ENCODE measurements around the gene ZNF582.

ZNF582 gene
- total RNA-seq: 1.8 to 5.5 (median 4.2) reads per million in 4 donors

DNA sequence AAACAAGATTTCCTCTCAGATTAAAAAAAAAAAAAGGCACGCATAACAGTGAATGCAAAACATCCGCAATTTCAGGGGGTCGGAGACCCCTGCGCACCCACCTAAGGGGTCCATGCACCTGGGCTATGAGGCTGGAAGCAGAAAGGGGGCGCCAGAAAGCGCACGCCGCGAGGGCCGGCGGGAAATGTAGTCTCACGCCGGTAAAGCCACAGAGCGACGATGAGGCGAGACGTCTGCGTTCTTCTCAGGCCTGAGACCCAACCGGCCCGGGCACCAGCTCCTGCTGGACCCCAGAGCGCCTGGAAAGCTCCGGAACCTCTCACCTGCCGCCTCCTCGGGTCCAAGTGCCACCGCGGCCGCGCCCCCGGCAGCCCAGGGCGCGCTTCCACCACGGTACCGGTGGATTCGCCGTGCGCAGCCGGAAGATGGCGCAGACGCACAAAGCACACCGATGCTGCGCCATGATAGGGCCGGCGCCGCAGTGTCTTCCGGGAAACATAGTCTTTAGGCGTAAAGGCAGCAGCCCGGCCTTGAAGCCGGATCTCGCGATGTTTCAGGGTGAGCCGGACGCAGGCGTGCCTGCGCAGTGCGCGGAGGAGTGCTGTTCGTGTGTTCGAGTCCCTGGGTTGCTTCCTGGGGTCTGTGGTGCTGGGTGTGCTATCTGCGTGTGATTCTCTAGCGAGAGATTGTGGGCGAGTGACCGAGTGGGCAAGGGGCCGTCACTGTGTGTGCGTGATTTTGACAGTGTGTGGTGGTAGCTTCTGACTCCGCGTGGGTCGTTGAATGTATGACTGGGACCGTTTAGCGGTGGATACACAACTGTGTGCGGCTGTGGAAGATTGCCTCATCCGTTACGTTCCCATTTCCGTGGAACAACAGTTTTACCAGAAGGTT is at the start of gene ZNF582:
TSS of gene ZNF582 (minus strand) at position 416 of the 894 bp plus-strand sequence. CDS start 1,782 bp downstream, outside the sequence.
- DNase-seq: peak; percentile 81 to 92 (median 87)

DNA sequence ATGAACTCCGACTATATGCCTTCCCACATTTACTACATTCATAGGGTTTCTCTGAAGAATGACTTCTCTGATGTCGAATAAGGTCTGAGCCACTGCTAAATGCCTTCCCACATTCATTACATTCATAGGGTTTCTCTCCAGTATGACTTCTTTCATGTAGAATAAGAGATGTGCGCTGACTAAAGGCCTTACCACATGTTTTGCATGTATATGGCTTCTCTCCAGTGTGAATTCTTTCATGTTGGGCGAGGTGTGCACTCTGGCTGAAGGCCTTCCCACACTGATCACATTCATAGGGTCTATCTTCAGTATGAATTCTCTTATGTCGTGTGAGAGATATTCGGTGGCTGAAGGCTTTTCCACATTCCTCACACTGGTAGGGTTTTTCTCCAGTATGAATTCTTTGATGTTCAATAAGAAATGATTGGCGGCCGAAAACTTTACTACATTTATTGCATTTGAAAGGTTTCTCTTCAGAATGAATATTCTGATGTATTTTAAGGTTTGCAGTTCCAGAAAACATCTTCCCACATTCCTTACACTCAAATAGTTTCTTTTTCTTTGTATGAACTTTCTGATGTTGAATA is 48.0 kb upstream of the ZNF582 start:
- no peak for DNase-seq

DNA sequence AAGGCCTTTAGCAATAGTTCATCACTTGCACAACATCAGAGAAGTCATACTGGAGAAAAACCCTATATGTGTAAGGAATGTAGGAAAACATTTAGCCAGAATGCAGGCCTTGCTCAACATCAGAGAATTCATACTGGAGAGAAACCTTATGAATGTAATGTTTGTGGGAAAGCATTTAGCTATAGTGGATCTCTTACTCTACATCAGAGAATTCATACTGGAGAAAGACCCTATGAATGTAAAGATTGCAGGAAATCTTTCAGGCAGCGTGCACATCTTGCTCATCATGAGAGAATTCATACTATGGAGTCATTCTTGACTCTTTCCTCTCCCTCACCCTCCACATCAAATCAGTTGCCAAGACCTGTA is 30.6 kb upstream of the ZNF582 start:
- no peak for DNase-seq

DNA sequence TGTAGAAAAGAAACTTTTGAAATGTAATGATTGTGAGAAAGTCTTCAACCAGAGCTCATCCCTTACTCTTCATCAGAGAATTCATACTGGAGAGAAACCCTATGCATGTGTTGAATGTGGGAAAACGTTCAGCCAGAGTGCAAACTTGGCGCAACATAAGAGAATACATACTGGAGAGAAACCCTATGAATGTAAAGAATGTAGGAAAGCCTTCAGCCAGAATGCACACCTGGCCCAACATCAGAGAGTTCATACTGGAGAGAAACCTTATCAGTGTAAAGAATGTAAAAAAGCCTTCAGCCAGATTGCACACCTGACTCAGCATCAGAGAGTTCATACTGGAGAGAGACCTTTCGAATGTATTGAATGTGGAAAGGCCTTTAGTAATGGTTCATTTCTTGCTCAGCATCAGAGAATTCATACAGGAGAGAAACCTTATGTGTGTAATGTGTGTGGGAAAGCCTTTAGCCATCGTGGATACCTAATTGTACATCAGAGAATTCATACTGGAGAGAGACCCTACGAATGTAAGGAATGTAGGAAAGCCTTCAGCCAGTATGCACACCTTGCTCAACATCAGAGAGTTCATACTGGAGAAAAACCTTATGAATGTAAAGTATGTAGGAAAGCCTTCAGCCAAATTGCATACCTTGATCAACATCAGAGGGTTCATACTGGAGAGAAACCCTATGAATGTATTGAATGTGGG is 30.1 kb upstream of the ZNF582 start:
- no peak for DNase-seq

DNA sequence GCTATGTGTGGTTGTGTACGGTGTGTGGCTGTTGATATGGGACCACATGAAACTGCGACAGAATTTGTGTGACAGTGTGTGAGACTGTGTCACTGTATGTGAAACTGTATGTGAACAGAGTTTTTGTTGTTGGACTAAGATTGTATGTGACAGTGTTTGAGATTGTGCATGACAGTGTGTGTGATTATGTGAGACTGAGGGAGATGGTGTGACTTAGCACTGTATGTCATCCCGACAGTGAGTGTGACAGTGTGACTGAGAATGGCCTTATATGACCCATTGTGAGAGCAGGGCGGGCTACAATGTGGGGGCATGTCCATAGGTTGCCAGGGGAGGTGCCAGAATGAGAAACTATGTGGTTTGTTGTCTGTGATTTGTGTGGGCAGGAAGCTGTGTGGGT is 11.7 kb upstream of the ZNF582 start:
- no peak for DNase-seq

DNA sequence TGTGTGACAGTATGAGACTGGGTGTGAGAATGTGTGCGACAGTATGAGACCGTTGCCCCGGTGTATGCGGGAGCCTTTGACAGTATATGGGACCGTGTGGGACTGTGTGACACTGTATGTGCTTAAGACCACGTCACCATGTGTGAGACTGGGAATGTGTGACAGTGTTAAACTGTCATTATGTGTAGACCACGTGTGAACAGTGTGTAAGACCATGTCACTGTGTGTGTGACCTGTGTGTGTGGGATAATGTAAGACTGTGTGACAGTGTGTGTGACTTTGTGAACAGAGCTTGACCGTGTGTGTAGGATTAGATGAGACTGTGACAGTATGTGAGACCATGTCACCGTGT is 11.3 kb upstream of the ZNF582 start:
- no peak for DNase-seq

DNA sequence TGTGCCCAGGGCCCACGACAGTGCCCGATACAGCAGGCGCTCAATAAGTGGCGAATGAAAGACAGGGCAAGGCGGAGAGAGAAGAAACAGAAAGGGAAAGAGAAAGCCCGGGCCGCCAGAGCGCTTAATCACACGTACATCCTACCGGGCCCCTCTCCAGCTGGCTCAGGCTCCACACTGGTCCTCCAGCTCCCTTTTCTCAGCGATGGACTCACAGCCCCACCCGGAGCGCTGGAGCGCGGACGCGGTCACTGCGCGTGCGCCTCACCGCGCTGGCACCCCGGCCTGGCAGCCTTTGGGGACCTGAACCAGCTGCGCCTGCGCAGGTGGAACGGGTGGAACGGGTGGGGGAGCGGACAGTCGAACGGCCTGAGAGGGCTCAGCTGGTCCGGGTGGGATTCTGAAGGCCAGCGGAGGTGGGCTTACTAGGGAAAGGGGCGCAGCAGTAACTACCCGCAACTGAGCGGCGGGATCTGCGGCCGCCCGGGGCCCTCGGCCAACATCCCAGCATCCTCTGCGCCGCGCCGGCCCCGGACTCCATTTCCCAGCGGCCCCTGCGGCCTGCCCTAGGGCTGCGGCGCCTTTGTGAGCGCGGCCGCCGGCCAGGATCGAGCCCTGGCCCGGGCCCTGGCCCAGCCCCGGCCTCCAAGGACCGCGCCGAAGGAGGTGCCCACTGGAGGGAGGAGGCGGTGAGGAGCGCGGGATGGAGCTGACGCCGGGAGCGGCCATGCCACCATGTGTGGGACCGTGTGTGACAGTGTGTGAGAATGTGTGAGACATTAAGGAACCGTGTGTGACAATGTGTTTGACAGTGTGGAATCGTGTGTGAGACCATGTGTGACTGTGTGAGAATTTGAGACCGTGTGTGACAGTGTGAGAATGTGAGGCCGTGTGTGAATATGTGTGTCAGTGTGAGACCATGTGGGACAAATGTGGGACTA is 10.7 kb upstream of the ZNF582 start, which contains the start of gene ZNF583:
TSS of gene ZNF583 (plus strand) at position 569 of the 941 bp plus-strand sequence. CDS start 2,783 bp downstream, outside the sequence.
- peak; percentile 77 to 92 (median 83) for DNase-seq

DNA sequence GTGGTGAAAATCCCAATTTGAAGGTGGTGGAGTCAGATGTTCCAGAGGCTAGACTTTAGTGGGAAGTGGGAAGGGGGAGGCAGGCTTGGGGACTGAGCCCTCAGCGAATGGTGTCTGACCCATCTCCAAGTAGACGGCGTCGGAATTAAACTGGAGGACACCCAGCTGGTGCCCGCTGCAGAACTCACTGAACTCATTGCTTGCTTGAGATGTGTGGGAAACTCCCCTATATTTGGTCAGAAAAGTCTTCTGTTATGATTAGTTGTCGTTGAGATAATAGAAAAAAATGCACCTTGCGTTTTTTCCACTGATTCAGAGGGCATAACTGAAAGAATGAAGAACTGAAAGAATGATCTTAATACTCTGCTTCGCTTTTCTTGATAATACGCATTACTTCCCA is 9.9 kb upstream of the ZNF582 start:
- no peak for DNase-seq

DNA sequence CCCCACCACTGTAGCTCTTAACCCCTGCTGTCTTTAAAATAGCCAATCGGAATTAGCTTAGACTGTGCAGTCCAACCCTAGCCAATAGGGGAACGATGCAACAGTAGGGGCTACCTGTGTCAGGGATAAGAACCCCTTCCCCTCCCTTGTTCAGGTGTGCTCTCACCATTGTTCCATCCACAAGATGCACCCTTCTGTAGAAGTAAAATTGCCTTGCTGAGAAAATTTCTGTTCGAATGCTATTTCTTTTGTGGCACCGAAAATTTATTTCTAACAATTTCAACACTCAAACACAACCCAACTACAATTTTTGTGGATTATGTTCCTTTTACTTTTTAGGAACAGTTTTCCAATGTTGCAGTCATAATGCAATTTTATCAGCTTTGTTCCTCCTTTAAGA is 7.2 kb upstream of the ZNF582 start:
- no peak for DNase-seq

DNA sequence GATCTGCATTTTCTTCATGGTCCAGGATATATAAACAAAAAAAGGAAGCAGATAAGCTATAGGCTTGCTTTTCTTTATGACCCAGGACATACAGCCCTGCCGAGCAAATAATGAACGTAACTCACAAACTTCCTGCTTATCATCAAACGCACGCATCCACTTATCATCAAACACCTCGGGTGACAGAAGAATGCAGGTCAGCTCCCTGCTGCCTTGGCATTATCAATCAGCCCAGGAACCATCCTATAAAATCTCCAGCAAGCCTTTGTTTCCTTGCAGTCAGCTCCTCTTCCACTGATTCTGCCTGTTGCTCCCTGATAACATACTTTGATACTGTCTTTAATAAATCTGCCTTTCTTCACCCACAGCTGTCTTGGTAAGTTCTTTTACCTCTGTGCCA is 5.5 kb upstream of the ZNF582 start:
- DNase-seq: no peak

DNA sequence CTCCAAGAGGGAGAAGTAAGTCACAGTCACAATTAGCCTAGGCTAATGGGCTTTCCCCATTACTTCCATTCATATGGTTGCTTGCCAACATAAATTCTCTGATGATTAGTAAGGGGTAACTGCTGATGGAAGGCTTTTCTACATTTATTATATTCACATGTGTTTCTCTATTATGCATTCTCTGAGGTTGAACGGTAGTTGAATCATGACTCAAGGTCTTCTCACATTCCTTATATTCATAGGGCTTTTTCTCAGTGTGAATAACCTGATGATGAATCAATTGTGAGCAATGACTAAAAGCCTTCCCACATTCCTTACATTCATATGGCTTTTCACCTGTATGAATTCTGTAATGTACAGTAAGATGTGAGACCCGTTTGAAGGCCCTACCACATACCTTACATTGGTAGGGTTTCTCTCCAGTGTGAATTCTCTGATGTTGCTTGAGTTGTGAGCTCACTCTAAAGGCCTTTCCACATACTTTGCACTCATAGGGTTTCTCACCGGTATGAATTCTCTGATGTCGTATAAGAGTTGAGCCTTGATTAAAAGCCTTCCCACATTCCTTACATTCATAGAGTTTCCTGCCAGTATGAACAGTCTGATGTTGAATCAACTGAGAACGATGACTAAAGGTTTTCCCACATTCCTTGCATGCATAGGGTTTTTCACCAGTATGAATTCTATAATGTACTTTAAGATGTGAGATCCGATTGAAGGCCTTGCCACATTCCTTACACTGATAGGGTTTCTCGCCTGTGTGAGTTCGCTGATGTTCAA is 9.3 kb downstream of the ZNF582 start:
- no peak for DNase-seq

DNA sequence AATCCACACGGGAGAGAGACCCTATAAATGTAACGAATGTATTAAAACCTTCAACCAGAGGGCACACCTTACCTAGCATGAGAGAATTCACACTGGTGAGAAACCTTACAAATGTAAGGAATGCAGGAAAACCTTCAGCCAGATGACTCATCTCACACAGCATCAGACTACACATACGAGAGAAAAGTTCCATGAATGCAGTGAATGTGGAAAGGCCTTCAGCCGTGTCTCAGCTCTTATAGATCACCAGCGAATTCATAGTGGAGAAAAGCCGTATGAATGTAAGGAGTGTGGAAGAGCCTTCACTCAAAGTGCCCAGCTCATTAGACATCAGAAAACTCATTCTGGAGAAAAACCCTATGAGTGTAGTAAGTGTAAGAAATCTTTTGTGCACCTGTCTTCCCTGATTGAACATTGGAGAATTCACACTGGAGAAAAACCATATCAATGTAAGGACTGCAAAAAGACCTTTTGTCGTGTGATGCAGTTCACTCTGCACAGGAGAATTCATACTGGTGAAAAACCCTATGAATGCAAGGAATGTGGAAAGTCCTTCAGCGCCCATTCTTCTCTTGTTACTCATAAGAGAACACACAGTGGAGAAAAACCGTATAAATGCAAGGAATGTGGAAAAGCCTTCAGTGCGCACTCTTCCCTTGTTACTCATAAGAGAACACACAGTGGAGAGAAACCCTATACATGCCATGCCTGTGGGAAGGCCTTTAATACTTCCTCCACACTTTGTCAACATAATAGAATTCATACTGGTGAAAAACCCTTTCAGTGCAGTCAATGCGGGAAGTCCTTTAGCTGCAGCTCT is 16.0 kb downstream of the ZNF582 start:
- no peak for DNase-seq

DNA sequence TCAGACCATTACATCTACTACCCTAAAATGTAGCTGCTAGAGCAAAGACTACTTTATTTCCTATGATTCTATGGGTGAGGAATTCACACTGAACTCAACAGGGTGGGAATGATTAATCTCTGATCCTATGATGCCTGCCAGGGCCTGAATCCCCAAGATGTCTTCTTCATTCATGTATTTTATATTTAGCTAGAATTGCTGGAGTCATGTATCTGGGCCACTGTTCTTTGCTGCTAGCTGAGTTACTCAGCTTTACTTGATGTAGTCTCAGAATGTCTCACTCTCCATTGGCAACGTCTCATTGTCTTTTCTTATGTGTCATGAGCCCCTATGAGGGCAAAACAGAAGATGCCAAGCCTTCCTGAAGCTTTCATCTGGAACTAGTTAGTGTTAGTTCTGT is 21.1 kb downstream of the ZNF582 start:
- DNase-seq: no peak

DNA sequence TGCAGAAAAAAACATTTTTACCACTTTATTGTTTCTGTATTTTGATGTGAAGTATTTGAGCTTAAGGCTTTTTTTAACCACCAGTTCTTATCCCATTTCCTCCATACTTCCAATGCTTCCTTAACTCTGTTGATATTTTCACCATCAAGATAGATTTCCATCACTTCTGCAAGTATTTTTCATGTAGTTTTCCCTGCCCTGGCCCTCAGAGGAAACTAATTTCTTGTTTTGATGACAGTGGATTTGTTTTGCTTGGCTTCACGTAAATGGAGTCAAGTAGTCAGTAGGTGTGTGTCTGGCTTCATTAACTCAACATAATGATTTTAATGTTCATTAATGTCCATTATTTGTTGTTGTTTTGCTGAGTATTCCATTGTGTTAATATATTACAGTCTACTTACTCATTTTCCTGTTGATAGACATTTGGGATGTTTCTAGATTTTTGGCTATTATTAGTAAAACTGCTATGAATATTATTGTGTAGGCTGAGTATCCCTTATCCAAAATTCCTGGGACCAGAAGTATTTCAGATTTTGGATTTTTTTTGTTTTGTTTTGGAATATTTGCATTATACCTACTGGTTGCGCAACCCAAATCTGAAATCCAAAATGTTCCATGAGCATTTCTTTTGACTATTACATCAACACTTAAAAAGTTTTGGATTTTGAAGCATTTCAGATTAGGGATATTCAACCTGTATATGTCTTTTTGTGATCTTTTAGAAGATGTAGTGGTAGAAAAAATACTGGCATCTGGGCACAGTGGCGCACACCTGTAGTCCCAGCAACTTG is 23.3 kb downstream of the ZNF582 start:
- DNase-seq: no peak

DNA sequence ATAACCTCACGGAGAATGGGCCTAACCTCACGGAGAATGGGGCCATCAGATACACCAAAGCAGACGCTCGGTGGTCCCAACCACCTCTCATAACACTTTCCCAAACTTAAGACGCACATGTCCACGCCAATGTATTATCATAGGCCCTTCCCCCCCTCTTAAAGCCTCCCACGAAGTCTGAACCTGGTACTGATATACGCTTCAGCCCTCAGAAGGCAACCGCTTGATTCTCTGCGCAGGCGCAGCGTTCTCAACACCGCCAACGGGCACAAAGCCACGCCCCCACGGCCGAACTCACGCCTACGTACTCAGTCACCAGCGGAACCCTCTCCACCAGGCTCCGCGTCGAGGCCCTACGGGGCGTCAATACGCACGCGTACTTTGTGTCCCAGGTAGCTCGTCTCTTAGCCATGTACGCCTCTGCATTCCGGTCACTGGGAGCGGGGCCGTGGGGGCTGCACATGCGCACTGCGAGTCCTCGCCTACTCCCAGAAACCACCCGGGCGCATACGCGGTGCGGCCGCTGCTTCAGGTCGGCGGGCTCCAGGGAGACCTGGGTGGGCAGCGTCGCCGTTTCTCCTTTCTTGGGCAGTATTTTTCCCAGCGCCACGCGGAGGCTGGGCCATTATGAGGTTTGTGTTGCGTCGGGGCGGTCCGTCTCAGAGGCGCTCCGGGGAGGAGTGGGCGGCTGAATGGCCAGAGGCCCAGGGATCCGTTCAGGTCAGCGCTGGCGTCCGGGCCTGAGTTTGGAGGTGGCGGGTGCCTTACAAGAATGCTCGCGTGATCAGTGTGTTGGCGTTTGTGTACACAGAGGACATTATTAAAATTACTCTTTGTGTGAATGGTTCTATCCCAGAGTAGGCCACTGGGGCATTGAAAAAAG is 25.3 kb downstream of the ZNF582 start:
- DNase-seq: peak; percentile 45 to 76 (median 66)

DNA sequence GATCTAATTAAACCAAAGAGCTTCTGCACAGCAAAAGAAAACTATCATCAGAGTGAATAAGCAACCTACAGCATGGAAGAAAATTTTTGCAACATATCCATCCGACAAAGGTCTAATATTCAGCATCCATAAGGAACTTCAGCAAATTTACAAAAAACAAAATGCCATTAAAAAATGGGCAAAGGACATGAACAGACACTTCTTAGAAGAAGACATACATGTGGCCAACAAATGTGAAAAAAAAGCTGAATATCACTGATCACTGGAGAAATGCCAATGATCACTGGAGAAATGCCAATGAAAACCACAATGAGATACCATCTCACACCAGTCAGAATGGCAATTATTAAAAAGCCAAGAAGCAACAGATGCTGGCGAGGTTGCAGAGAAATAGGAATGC is 32.5 kb downstream of the ZNF582 start:
- no peak for DNase-seq

DNA sequence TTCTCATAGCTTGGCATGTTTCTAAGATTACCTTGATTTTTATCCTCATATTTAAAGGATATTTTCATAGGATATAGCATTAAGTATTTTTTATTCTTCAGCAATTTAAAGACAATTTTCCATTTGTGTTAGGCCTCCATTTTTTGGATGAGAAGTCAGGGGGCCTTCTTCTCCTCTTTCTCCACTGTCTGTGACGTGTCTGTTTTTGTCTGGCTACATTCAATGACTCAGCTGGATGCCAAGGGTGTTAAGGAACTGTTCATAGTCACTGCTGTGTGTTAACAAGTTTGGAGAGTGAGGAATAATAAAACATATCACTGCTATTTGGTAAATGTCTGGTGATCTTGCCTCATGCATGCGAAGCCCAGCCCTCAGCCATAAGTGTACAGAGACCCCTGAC is 36.4 kb downstream of the ZNF582 start:
- DNase-seq: no peak

DNA sequence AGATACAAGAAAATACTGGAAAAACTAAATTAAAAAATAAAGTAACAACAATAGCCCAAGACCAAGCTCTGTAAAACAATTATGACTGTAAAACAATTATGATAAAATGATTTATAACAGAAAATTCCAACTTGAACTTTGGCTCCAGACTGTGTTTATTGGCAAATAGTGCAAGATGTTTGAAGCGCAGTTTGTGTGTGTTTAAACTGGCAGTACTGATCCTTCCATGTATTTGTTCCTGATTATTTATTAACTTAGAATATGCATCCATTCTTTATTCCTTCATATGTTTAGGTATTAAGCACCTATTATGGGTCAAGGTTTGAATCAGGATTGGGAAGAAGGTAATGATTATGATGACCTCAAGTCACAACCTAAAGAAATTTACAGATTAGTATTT is 37.8 kb downstream of the ZNF582 start:
- DNase-seq: no peak

DNA sequence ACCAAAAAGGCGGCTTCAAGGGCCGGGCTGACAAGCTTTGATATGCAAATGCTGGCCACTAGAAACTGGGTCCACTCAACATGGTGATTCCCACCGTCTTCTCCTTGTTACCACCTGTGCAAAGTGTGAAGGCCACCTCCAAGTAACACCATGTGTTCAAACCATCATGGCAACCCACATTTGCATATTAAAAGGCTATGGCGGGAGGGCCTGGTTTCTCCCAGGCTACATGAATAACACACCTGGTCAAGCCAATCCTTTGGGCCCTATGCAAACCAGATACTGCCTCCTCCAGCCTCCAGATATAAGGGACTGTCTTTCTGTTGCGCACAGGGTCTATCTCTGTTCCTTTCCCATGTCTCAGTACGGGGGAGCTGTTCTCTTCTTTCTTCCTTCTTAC is 42.1 kb downstream of the ZNF582 start:
- no peak for DNase-seq

Data from T-helper 1 cell (primary cell).